Large intestine (tissue), 3 donors: ENCODE results near the gene EPM2AIP1. TPM values are rescaled to one million over a fixed set of nuclear protein-coding genes. Genes with fewer than 3 reads are reported as not detected.

ENCODE experiments used
- DNase-seq, 2 donors: peaks; one replicate each; pipeline versions ENCODE4 v3.0.0 to v3.0.0-alpha.2; 2013
- H3K27ac ChIP-seq: one replicate; pipeline ENCODE4 v1.5.1; 2013; ENCODE audit warnings: low read length
- H3K27me3 ChIP-seq: 2 replicates; pipeline ENCODE4 v1.6.1; 2013; ENCODE audit warnings: low read length; ENCODE audit not compliant: control insufficient read depth, insufficient read depth
- H3K36me3 ChIP-seq: 2 replicates; pipeline ENCODE4 v1.6.1; 2013; ENCODE audit warnings: low read length; ENCODE audit not compliant: control insufficient read depth, insufficient read depth
- H3K4me1 ChIP-seq: one replicate; pipeline ENCODE4 v1.6.1; 2013; ENCODE audit warnings: low read length; ENCODE audit not compliant: control insufficient read depth, insufficient read depth
- H3K4me3 ChIP-seq: one replicate; pipeline ENCODE4 v1.5.1; 2013; ENCODE audit warnings: low read length
- H3K9me3 ChIP-seq: one replicate; pipeline ENCODE4 v1.6.1; 2013; ENCODE audit warnings: mild to moderate bottlenecking, low read depth, low read length, moderate library complexity; ENCODE audit not compliant: control insufficient read depth
- WGBS: methylation state at CpG from one replicate; pipeline ENCODE4 v1.1.5; 2013; ENCODE audit warnings: low lambda C conversion rate; ENCODE audit not compliant: insufficient coverage; 5-methylcytosine and 5-hydroxymethylcytosine counted together
- polyA plus RNA-seq: library from polyadenylated mRNA; unstranded; fragments of 120-200 nt; gene quantifications from one replicate; pipeline ENCODE4 v1.2.1, GENCODE V29; 2013

The EPM2AIP1 gene
- polyA plus RNA-seq, 1 donor, result 22.8 TPM

DNA sequence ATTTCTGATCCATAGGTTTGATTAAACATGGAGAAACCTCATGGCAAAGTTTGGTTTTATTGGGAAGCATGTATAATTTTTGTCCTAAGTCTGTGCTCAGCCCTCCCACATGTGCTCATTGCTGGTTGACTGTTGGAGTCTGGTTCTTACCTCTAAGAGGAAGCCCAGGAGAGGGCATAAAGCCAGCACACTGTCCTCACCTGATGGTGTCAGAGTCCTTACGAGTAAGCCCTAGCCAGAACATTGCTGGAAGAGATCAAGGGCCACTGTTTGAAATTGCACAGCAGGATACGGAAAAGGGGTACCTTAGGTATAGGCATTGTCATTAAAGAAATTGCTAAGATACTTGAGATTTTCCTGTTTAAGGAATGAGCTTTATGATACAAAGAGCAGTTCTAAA is 21.7 kb upstream of the EPM2AIP1 start:
- no peaks in the 10 kb centered on the region for H3K27me3 ChIP-seq
- H3K4me3 ChIP-seq, result no peak overlapping the region
- H3K4me1 ChIP-seq, result no peaks in the 10 kb centered on the region
- H3K9me3 ChIP-seq, result no peaks in the 10 kb centered on the region
- H3K27ac ChIP-seq, result no peak overlapping the region
- peak in 1 of 2 donors; percentile 24 for DNase-seq
- WGBS, result no CpG with 5 or more reads among the region's 2 CpGs
- H3K36me3 ChIP-seq, result peaks cover 59% of the 10 kb centered on the region

DNA sequence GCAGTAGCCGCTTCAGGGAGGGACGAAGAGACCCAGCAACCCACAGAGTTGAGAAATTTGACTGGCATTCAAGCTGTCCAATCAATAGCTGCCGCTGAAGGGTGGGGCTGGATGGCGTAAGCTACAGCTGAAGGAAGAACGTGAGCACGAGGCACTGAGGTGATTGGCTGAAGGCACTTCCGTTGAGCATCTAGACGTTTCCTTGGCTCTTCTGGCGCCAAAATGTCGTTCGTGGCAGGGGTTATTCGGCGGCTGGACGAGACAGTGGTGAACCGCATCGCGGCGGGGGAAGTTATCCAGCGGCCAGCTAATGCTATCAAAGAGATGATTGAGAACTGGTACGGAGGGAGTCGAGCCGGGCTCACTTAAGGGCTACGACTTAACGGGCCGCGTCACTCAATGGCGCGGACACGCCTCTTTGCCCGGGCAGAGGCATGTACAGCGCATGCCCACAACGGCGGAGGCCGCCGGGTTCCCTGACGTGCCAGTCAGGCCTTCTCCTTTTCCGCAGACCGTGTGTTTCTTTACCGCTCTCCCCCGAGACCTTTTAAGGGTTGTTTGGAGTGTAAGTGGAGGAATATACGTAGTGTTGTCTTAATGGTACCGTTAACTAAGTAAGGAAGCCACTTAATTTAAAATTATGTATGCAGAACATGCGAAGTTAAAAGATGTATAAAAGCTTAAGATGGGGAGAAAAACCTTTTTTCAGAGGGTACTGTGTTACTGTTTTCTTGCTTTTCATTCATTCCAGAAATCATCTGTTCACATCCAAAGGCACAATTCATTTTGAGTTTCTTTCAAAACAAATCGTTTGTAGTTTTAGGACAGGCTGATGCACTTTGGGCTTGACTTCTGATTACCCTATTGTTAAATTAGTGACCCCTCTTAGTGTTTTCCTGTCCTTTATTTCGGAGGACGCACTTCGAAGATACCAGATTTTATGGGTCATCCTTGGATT is 674 bp upstream of the EPM2AIP1 start, which contains the start of gene MLH1:
Gene MLH1, plus strand, starts transcription at position 193 of the 958 bp plus-strand sequence. Its CDS starts 30 bp downstream, at position 223.
- peak; percentile 100 for DNase-seq
- Histone ChIP-seq H3K36me3 (peaks cover 30% of the 10 kb centered on the region), H3K4me1 (peaks cover 22% of the 10 kb centered on the region), H3K27ac (peak within 1 kb of the TSS; percentile 97), H3K27me3 (no peaks in the 10 kb centered on the region), H3K9me3 (no peaks in the 10 kb centered on the region), H3K4me3 (peak within 1 kb of the TSS; percentile 76)
- WGBS, result 14% methylated on average over 4 of the region's 47 CpGs

DNA sequence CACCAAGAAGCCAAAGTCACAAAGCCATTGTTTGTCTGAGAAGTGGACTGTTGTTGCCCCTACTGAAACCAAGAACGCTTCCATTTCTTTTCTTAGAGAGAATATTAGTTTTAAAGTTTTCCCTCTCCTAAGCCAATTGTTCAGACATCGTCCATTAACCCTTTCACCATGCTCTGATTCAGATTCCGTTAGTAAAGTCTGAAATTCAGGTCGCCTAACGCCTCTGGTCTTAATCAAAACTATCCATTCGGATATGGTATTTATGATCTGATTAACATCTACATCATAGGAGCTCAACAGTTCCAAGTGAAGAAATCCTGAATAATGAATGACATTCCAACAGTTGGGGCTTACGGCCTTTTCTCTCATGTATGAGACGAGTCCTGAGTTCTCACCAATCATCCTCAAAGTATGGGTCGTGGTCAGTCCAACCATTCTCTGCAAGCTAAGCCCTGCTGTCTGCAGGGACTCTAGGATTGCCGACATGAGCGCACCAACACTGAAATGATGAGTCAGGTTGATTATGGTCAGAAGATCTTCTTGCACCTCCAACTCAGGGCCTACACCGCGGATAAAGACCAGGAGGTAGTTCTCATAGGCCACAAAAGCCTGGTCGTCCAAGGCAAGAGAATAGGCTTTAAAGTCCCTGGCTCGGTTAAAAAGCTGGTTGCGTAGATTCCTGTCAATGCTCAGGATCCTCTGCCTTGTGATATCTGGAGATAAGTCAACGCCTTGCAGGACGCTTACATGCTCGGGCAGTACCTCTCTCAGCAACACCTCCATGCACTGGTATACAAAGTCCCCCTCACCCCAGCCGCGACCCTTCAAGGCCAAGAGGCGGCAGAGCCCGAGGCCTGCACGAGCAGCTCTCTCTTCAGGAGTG is 767 bp downstream of the EPM2AIP1 start:
- WGBS, result 18% methylated on average over 2 of the region's 24 CpGs
- peak overlapping the region; percentile 76 for H3K4me3 ChIP-seq
- no peaks in the 10 kb centered on the region for H3K27me3 ChIP-seq
- peak overlapping the region; percentile 97 for H3K27ac ChIP-seq
- H3K36me3 ChIP-seq, result peaks cover 27% of the 10 kb centered on the region
- H3K9me3 ChIP-seq, result no peaks in the 10 kb centered on the region
- peak; percentile 26 to 87 for DNase-seq
- peaks cover 22% of the 10 kb centered on the region for H3K4me1 ChIP-seq

DNA sequence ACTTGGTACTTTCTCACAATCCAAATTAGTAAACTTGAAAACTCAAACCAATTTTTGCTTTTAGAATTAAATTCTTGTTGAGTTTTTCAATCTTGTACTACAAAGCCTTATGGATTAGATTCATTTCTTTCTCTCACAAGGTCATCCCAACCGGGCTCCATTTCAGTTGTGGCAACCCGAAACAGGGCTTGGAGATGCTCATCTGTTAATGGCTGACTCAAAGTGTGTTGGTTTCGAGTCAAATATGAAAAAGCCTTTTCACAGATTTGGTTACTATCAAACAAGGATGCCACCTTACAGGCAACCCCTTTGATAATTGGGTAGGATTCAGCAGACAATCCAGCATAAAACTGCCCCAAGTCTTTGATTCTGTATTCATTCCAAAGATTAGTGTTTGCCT is 1.8 kb downstream of the EPM2AIP1 start:
- Histone ChIP-seq H3K27ac (peak overlapping the region; percentile 97), H3K27me3 (no peaks in the 10 kb centered on the region), H3K36me3 (peaks cover 26% of the 10 kb centered on the region), H3K4me1 (peaks cover 22% of the 10 kb centered on the region), H3K4me3 (peak overlapping the region; percentile 76), H3K9me3 (no peaks in the 10 kb centered on the region)
- DNase-seq, result no peak
- no CpG with 5 or more reads among the region's 3 CpGs for WGBS

DNA sequence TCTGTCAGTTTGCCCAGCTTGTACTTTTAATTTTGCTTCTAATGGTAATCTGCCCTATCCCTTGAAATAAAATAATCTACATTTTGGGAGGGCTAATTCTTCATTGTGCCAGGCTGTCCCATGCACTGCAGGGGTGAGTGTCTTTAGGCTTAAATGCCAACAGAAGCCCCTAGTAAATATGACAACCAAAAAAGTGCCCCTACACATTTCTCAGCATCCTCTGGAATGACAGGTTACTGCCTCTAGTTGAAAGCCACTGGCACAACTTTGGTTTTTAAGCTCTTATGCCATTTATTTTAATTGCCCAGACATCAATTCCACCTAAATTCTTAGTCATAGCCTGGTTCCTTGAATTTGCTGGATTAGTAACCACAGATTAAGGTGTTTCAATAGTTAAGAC is 3.4 kb downstream of the EPM2AIP1 start:
- H3K27me3 ChIP-seq, result no peaks in the 10 kb centered on the region
- DNase-seq, result no peak
- H3K4me1 ChIP-seq, result peaks cover 22% of the 10 kb centered on the region
- H3K36me3 ChIP-seq, result peaks cover 32% of the 10 kb centered on the region
- H3K4me3 ChIP-seq, result no peak overlapping the region
- H3K9me3 ChIP-seq, result no peaks in the 10 kb centered on the region
- H3K27ac ChIP-seq, result no peak overlapping the region

DNA sequence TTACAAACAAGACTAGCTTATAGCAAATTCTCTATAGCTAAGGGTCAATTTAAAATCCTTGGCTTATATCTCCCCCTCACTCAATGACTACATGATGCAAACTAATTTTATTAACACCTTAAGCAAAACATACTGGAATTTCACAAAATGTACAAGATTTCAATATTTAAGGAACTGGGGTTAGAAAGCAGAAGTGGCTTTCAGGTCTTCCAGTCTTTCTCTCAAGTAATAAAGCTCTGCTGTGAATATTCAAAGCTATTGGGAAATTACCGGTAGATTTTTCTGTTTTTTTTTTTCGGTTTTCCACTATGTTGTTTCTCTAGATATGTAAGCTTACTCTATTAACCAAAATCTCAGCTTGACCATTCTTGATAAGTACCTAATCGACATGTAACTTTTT is 3.9 kb downstream of the EPM2AIP1 start:
- 96% methylated on average over 3 of the region's 3 CpGs for WGBS
- H3K4me3 ChIP-seq, result no peak overlapping the region
- no peaks in the 10 kb centered on the region for H3K27me3 ChIP-seq
- no peak overlapping the region for H3K27ac ChIP-seq
- peaks cover 19% of the 10 kb centered on the region for H3K4me1 ChIP-seq
- no peak for DNase-seq
- H3K36me3 ChIP-seq, result peaks cover 32% of the 10 kb centered on the region
- H3K9me3 ChIP-seq, result no peaks in the 10 kb centered on the region

DNA sequence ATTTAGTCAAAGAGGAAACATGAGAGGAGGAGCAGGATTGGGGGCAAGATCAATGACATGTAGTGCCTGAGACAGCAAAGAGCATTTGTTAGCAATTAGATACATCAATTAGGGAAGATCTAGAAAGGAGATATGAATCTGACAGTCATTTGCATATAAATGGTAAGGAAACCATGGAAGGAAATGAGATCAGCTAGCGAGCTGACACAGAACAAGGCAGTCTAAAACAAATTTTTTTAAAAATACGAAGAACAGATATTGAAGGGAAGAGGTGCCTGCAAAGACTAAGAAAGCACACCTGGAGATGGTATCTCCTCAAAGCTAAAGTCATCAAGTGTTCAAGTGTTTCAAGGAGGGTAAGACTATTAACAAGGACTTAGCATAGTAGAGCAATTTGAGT is 4.6 kb downstream of the EPM2AIP1 start:
- no peak overlapping the region for H3K4me3 ChIP-seq
- H3K9me3 ChIP-seq, result no peaks in the 10 kb centered on the region
- peaks cover 38% of the 10 kb centered on the region for H3K36me3 ChIP-seq
- H3K4me1 ChIP-seq, result peaks cover 19% of the 10 kb centered on the region
- no peak overlapping the region for H3K27ac ChIP-seq
- H3K27me3 ChIP-seq, result no peaks in the 10 kb centered on the region
- DNase-seq, result no peak
- WGBS, result 83% methylated on average over 2 of the region's 2 CpGs

DNA sequence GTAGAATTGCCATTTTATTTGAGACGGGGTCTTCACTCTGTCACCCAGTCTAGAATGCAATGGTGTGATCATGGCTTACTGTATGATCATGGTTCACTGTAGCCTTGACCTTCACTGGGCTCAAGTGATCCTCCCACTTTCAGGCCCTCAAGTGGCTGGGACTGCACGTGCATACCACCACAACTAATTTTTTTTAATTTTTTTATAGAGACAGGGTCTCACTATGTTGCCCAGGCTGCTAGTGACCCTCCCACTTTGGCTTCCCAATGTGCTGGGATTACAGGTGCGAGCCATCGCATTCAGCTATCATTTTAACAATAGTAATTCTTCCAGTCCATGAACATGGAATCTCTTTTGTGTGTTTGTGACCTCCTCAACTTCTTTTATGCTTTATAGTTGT is 11.9 kb downstream of the EPM2AIP1 start:
- Histone ChIP-seq H3K27ac (no peak overlapping the region), H3K36me3 (peaks cover 21% of the 10 kb centered on the region), H3K27me3 (no peaks in the 10 kb centered on the region), H3K4me3 (no peak overlapping the region), H3K4me1 (no peaks in the 10 kb centered on the region), H3K9me3 (peaks cover 10% of the 10 kb centered on the region)
- WGBS, result no CpG with 5 or more reads among the region's 4 CpGs
- DNase-seq, result no peak

DNA sequence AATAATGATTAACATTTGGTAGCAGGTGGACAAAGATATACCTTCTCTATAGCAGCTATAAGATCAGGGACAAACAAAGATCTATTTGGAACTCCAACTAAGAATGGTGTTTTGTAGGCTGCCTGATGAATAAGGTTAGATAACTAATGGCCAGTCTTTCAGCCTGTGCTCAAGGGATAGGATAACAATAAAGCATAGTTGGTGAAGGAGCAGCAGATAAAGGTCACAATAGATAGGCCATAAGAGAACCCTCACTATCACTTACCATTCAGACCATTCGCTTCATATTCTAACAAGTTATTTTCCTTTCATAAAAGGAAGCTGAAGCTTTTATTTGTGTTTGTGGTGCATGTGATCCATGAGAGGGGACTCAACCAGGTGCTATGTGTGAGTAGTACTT is 19.8 kb downstream of the EPM2AIP1 start:
- H3K4me3 ChIP-seq, result no peak overlapping the region
- no peak for DNase-seq
- no peaks in the 10 kb centered on the region for H3K36me3 ChIP-seq
- no peaks in the 10 kb centered on the region for H3K27me3 ChIP-seq
- H3K4me1 ChIP-seq, result peaks cover 3% of the 10 kb centered on the region
- no CpG with 5 or more reads among the region's 1 CpG for WGBS
- H3K9me3 ChIP-seq, result no peaks in the 10 kb centered on the region
- no peak overlapping the region for H3K27ac ChIP-seq

DNA sequence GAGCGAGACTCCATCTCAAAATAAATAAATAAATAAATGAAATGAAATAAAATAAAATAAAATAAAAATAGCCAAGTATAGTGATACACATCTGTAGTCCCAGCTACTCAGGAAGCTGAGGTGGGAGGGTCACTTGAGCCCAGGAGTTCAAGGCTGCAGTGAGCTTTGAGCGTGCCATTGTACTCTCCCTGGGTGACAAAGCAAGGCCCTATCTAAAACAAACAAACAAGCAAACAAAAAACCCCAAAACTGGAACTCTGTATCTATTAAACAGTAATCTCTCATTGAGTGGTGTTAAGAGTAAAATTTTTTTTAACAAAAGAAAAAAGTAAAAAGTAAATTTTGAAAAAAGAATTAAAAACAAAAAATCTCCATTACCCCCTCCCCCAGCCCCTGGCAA is 20.8 kb downstream of the EPM2AIP1 start:
- no peaks in the 10 kb centered on the region for H3K9me3 ChIP-seq
- H3K27me3 ChIP-seq, result no peaks in the 10 kb centered on the region
- no peaks in the 10 kb centered on the region for H3K36me3 ChIP-seq
- H3K4me3 ChIP-seq, result no peak overlapping the region
- peaks cover 3% of the 10 kb centered on the region for H3K4me1 ChIP-seq
- WGBS, result no CpG with 5 or more reads among the region's 2 CpGs
- DNase-seq, result no peak
- no peak overlapping the region for H3K27ac ChIP-seq
